Measurements from ENCODE around the gene RBP3. TPM values are rescaled to one million over a fixed set of nuclear protein-coding genes. Genes with fewer than 3 reads are reported as not detected.

Gene RBP3
- total RNA-seq, 2 experiments from 2014 or later = not detected

DNA sequence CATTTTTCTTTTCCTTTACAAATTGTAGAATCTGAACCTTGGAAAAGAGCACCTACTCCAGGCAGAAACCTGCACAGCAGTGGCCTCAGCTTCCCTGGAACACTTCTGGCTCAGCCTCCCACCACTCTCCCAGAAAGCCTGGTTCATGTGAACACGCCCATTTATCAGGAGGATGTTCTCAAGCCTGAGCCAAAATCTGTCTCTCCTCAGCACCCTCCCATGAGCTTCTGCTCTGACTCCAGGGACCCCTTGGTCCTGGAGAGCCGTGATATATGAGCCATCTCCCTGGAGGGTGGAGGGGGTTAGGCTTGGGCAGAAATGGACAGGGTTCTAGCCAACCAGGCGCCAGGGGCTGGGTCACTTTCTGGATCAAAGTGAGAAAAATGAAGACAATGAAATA, 15.8 kb upstream of the RBP3 start:
- DNase-seq (no peak), ATAC-seq (no peak)
- H3K36me3 Mint-ChIP-seq (ENCODE audit: low read depth) = no peaks in the 10 kb centered on the region
- H3K27ac Mint-ChIP-seq = no peak overlapping the region
- no peak for TF ChIP-seq CTCF (IDR thresholded peaks at IDR 0.05)
- CTCF ChIA-PET = interaction anchor here (0.9 to 1.6 kb wide), 2 partner anchors 8 to 285 kb away, joined by 3 read pairs; no protein-coding TSS in a partner anchor
- POLR2A ChIA-PET = no interaction called here
- no peaks in the 10 kb centered on the region for H3K27me3 Mint-ChIP-seq
- no peak overlapping the region for H3K4me3 Mint-ChIP-seq
- no peaks in the 10 kb centered on the region for H3K4me1 Mint-ChIP-seq (ENCODE audit: low read depth)
- intact Hi-C loops (cut with micrococcal nuclease) = no loop called here
- H3K9me3 Mint-ChIP-seq = no peaks in the 10 kb centered on the region

DNA sequence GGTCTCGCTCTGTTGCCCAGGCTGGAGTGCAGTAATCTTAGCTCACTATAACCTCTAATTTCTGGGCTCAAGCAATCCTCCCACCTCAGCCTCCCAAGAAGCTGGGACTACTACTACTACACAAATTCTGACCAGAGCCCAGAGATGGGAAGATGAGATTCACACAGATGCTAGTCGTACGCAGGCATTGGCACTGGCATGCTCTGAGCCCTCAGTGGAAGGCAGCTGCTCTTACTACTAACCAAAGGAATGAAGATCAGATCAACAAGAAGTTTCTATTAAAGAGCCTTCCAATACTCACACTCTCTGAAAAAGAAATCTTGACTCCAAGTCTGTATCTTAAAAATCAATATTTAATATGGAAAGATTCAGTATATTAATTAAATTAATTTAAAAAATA, 15.2 kb upstream of the RBP3 start:
- intact Hi-C loops (cut with micrococcal nuclease) = no loop called here
- POLR2A ChIA-PET = no interaction called here
- no peak for ATAC-seq

GRCh38 chr10:47333532-47333931, 14.6 kb upstream of the RBP3 start:
- ATAC-seq (no peak), DNase-seq (no peak)
- Mint-ChIP-seq H3K4me3 (no peak overlapping the region), H3K9me3 (no peaks in the 10 kb centered on the region), H3K27ac (no peak overlapping the region), H3K27me3 (no peaks in the 10 kb centered on the region), H3K36me3 (ENCODE audit: low read depth) (no peaks in the 10 kb centered on the region), H3K4me1 (ENCODE audit: low read depth) (no peaks in the 10 kb centered on the region)
- ChIA-PET CTCF (interaction anchor here (1.1 to 1.6 kb wide), 2 partner anchors 22 to 286 kb away, joined by 3 read pairs; no protein-coding TSS in a partner anchor), POLR2A (no interaction called here)
- intact Hi-C loops (cut with micrococcal nuclease) = no loop called here
- no peak for TF ChIP-seq CTCF (IDR thresholded peaks at IDR 0.05)

More for the DNA sequence above, 15.2 kb upstream of the RBP3 start:
- CTCF ChIA-PET = interaction anchor here (0.9 to 1.6 kb wide), 3 partner anchors 8 to 286 kb away, joined by 3 read pairs; no protein-coding TSS in a partner anchor
- DNase-seq = no peak
- Mint-ChIP-seq H3K9me3 (no peaks in the 10 kb centered on the region), H3K27ac (no peak overlapping the region), H3K4me1 (ENCODE audit: low read depth) (no peaks in the 10 kb centered on the region), H3K27me3 (no peaks in the 10 kb centered on the region), H3K4me3 (no peak overlapping the region), H3K36me3 (ENCODE audit: low read depth) (no peaks in the 10 kb centered on the region)
- TF ChIP-seq CTCF (IDR thresholded peaks at IDR 0.05) = no peak

DNA sequence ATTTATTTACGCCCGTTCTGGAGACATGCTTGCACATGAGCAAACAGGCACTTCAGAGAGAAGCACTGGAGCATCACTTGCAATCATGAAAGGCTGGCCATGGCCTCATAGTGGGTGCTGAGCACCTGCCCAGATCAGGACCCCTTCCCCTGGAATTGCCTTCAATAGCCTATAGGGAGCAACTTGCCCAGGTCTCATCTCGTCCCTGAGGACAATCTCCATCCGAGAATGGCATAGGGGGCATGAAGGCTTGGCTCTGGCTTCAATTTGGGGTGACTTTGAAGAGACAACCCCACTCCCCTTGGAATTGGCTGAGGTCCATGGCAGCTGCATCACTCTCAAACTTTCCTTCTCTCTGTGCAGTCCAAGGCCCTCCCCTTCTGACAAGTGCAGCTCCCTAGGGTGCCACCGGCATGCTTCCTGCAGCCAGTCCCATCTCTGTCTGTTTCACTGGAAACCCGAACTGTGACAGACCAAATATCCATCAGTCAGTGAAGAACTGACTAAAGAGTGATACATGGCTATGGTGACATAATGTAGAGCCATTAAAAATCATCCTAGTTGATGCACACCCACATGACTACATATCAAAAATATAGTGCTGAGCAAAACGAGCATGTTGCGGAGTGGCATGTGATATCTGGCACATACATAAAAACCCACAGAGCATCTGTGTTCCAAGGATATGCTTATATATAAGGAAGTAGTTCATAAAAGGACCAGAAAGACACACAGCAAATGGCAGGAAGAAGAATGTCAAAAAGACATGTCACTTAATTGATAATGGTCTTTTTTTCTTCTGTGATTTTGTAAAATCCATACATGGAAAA, 13.5 kb upstream of the RBP3 start:
- H3K36me3 Mint-ChIP-seq (ENCODE audit: low read depth) = no peaks in the 10 kb centered on the region
- H3K27me3 Mint-ChIP-seq = no peaks in the 10 kb centered on the region
- no peaks in the 10 kb centered on the region for H3K4me1 Mint-ChIP-seq (ENCODE audit: low read depth)
- ATAC-seq (no peak), DNase-seq (no peak)
- ChIA-PET CTCF (interaction anchor here (1.0 kb wide), 1 partner anchor 310 kb away, joined by 3 read pairs; no protein-coding TSS in a partner anchor), POLR2A (no interaction called here)
- no peak overlapping the region for H3K27ac Mint-ChIP-seq
- no peak for TF ChIP-seq CTCF (IDR thresholded peaks at IDR 0.05)
- intact Hi-C loops (cut with micrococcal nuclease) = no loop called here
- H3K4me3 Mint-ChIP-seq = no peak overlapping the region
- no peaks in the 10 kb centered on the region for H3K9me3 Mint-ChIP-seq

DNA sequence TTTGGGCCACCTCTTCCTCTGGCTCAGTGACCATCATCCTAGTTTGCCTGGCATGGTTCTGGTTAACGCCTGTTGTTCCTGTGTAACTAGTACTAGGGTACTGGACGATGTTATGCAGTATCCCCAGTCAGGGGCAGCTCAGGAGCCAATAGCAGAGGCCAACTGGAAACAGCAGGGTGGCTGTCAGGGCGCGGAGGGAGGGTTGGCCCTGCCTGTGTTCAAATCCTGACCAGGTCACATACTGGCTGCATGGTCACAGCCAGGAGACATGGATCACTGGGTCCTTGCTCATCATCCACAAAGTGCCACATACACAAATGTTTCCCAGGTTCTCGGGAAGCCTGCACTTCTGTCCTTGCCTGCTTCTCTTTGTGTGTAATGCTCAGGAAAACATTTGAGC, 12.3 kb upstream of the RBP3 start:
- POLR2A ChIA-PET = no interaction called here
- Mint-ChIP-seq H3K36me3 (ENCODE audit: low read depth) (no peaks in the 10 kb centered on the region), H3K27ac (no peak overlapping the region), H3K9me3 (no peaks in the 10 kb centered on the region), H3K4me3 (no peak overlapping the region), H3K27me3 (no peaks in the 10 kb centered on the region), H3K4me1 (ENCODE audit: low read depth) (no peaks in the 10 kb centered on the region)
- TF ChIP-seq CTCF (IDR thresholded peaks at IDR 0.05) = no peak
- CTCF ChIA-PET = interaction anchor here (1.0 kb wide), 1 partner anchor 311 kb away, joined by 3 read pairs; no protein-coding TSS in a partner anchor
- intact Hi-C loops (cut with micrococcal nuclease) = no loop called here
- ATAC-seq = no peak
- no peak for DNase-seq

All from activated CD8-positive, alpha-beta T cell treated with anti-CD3 and anti-CD28 coated beads for 36 hours (primary cell).